ENCODE measurements around the gene SYT1.

GRCh38 chr12:78866518-78866917 lies 1.9 kb downstream of the SYT1 start:
- no peak for TF ChIP-seq EZH2 (IDR thresholded peaks at IDR 0.05)
- no peak for TF ChIP-seq POLR2AphosphoS5 (IDR thresholded peaks at IDR 0.05; ENCODE audit: borderline replicate concordance, low read depth, low read length)
- TF ChIP-seq FOXP2 (optimal IDR thresholded peaks at IDR 0.05; ENCODE audit: control extremely low read depth, extremely low read length, insufficient read depth): no peak
